Measurements from ENCODE around the gene MAP2K5.

MAP2K5 gene

DNA sequence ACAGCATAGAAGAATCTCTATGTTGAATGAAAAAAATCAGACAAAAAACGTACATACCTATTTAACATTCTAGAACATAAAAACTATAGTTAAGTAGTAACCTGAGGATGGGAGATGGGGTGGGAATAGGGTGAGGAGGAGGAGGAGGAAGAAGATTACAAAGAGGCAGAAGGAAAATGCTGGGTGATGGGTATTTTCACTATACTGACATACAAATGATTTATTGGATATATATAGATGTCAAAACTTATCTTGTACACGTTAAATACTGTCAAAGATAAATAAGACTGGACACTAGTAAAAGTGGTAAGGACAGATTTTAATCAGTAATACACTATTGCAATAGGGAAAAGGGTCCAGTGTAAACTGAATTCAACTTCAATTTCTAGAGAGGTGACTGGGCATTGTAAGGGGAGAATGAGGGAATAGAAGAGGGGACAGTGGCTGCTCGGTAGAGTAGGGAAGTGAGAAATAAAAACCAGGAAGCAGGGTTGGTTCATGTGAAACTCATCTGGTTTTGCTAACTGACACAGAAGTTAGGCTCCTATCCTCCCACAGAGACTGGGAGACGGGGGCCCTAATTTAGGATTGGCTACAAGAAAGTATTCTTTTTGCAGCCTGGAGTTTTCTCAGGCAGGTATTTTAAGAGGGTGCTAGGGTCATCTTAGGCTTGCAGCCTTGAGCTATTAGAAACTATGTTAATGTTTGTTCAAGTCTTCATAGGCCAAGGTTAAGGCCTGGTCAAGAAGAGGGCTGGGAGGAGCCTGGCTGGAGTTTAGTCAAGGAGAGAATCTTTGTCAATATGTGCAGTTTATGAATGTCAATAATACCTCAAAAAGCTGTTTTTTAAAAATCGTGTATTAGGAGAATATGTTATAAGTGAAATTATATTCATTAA, 36.6 kb upstream of the MAP2K5 start:
- H3K27ac ChIP-seq = no peak overlapping the region
- no peak for TF ChIP-seq ZFX (IDR thresholded peaks at IDR 0.05; ENCODE audit: borderline replicate concordance)
- TF ChIP-seq, protein P1, sequence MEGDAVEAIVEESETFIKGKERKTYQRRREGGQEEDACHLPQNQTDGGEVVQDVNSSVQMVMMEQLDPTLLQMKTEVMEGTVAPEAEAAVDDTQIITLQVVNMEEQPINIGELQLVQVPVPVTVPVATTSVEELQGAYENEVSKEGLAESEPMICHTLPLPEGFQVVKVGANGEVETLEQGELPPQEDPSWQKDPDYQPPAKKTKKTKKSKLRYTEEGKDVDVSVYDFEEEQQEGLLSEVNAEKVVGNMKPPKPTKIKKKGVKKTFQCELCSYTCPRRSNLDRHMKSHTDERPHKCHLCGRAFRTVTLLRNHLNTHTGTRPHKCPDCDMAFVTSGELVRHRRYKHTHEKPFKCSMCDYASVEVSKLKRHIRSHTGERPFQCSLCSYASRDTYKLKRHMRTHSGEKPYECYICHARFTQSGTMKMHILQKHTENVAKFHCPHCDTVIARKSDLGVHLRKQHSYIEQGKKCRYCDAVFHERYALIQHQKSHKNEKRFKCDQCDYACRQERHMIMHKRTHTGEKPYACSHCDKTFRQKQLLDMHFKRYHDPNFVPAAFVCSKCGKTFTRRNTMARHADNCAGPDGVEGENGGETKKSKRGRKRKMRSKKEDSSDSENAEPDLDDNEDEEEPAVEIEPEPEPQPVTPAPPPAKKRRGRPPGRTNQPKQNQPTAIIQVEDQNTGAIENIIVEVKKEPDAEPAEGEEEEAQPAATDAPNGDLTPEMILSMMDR (IDR thresholded peaks at IDR 0.05) = no peak

DNA sequence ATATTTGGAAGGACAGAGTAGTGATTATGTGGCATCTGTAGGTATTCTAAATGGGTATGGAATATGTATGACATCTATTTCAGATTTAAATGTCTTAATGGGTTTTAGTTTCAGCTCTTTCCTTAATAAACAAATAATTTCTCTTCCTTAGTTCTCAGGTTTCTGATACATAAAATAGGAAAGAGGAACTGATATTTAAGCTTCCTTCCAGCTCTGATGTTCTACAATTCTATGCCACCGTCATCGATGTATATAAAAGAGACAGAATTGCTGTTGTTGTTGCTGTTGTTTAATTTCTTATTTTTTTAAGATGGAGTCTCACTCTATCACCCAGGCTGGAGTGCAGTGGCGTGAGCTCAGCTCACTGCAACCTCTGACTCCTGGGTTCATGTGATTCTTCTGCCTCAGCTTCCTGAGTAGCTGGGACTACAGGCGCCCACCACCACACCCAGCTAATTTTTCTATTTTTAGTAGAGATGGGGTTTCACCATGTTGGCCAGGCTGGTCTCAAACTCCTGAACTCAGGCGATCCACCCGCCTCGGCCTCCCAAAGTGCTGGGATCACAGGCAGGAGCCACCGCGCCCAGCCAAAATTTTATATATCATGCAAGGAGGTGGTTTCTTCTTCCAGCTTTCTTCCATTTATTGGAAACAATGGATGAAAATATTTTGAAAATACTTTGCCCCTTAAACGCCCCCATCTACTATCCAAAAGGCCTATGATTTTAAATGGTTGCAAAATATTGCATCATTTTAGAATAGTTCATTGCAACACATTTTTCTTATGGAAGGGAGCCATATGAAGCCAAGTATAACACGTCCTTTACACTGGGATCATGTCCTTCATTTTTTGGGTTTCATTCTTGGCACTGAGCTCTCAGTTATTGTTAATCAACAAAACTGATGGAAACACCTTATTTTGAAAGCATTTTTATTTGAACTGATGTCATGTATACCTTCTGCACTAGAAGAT, 35.4 kb upstream of the MAP2K5 start:
- TF ChIP-seq, protein P1 (IDR thresholded peaks at IDR 0.05) = no peak
- TF ChIP-seq ZFX (IDR thresholded peaks at IDR 0.05; ENCODE audit: borderline replicate concordance) = no peak
- no peak overlapping the region for H3K27ac ChIP-seq

DNA sequence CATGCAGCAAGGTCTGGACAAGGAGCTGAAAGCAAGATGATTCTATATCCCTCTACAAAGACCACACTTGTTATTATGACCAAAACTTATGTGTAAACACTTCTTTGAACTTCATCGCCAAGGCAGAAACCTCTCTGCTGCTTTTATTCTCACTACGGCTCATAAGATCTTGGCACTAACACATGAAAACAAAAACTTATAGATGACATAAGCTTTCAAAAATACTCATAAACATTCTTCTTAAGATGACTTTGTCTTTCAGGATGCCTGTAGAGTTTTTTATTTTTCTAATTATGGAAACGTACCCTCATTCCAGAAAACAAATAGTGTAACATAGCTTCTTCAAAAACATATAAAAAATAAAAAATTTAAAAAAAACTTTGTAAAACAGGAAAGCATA, 34.1 kb upstream of the MAP2K5 start:
- no peak overlapping the region for H3K27ac ChIP-seq
- TF ChIP-seq ZFX (IDR thresholded peaks at IDR 0.05; ENCODE audit: borderline replicate concordance) = no peak
- TF ChIP-seq, protein P1 (IDR thresholded peaks at IDR 0.05) = no peak

DNA sequence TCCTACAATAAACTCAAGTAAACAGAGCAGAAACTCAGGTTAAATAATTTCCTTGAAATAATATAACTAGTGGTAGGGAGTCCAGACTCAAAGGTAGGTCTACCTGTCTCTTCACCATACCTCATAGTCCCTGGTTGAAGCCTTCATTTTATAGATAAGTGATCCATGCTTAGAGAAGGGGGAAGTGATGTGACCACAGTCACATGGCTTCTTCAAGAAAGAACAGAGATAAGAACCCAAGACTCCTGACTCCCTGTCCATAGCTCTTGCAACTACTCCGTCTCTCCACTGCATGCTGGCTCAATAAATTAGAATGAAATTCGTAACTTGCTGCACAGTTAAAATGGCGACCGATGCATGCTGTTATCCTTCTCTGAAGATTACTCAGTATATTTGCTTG, 32.6 kb upstream of the MAP2K5 start:
- no peak overlapping the region for H3K27ac ChIP-seq
- TF ChIP-seq ZFX (IDR thresholded peaks at IDR 0.05; ENCODE audit: borderline replicate concordance) = no peak
- TF ChIP-seq, protein P1 (IDR thresholded peaks at IDR 0.05) = no peak

DNA sequence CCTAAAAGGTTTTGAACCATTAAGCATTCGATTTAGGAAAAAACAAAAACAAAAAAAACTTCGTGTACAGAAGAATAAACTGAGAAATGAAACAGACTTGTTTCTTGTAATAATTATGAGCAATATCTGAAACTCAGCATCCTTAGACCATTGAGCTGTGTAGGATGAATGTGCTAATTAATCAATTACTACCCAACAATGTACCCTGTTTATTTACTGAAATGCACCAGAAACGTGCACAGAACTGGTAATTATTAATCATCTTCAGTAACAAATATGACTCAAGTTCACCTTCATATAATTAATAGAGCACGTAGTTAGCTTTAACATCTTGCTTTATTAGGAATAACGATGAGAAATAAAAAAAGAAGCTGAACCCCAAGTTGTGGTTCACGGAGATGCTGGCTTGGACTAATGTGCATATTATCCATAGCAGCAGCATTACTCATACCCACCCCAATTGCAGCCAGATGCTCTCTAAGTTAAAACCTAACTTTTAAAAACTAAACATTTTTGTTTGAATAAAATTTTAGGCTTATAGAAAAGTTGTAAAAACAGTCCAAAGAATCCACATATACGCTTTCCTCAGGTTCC, 31.8 kb upstream of the MAP2K5 start:
- TF ChIP-seq, protein P1 (IDR thresholded peaks at IDR 0.05) = no peak
- no peak for TF ChIP-seq ZFX (IDR thresholded peaks at IDR 0.05; ENCODE audit: borderline replicate concordance)
- no peak overlapping the region for H3K27ac ChIP-seq

DNA sequence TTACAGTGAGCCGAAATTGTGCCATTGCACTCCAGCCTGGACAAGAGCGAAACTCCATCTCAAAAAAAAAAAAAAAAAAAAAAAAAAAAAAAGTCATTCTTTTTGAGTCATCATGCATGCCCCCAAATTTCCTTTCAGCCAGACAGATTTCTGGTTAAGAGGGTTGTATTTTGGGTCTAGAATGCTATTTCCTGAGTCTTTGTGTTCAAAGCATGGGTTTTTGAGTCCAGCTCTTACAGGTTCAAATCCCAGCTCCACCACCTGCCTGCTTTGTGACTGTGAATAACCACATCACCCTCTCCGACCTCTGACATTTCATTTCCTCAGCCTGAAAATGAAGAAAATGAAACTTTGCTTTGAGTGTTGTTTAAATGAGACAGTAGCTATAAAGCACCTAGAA, 30.9 kb upstream of the MAP2K5 start:
- H3K27ac ChIP-seq = no peak overlapping the region
- TF ChIP-seq, protein P1 (IDR thresholded peaks at IDR 0.05) = no peak
- no peak for TF ChIP-seq ZFX (IDR thresholded peaks at IDR 0.05; ENCODE audit: borderline replicate concordance)
